Thyroid gland (tissue), 4 donors: ENCODE data around the gene CAMTA1. TPM values are rescaled to one million over a fixed set of nuclear protein-coding genes. Genes with fewer than 3 reads are reported as not detected.
A peak's percentile ranks its signal among the peaks of the same experiment; 100 is the strongest.

ENCODE experiments used
- DNase-seq, 2 donors: peaks; one replicate each; pipeline ENCODE4 v3.0.0-alpha.2; 2019
- H3K27ac ChIP-seq, 3 donors: fragments of 200-600 bp; sonication (generic); 1 replicate in 2 of 3; 2 replicates in 1 of 3; pipeline ENCODE4 v1.5.1; 2016 to 2019; ENCODE audit warnings: mild to moderate bottlenecking in 1 of 3, moderate library complexity in 1 of 3
- H3K27me3 ChIP-seq: fragments of 200-600 bp; sonication (generic); one replicate; pipeline ENCODE4 v1.5.1; 2019
- H3K36me3 ChIP-seq, 2 donors: fragments of 200-600 bp; sonication (generic); one replicate each; pipeline ENCODE4 v1.5.1; 2016 to 2019
- H3K4me1 ChIP-seq, 2 donors: fragments of 200-600 bp; sonication (generic); one replicate each; pipeline ENCODE4 v1.5.1; 2017 to 2019
- H3K4me3 ChIP-seq, 3 donors: fragments of 200-600 bp; sonication (generic); replicated peaks in 1 of 3; 1 replicate in 2 of 3; 2 replicates in 1 of 3; pipeline ENCODE4 v1.5.1; 2016; ENCODE audit warnings: mild to moderate bottlenecking in 1 of 3
- H3K9me3 ChIP-seq: fragments of 200-600 bp; sonication (generic); one replicate; pipeline ENCODE4 v1.5.1; 2017
- POLR2A ChIP-seq, 2 donors: fragments of 450-650 bp; IDR thresholded peaks; one replicate each; pipeline ENCODE4 v1.6.1; 2017; ENCODE audit warnings: antibody characterized with exemption in 2 of 2, mild to moderate bottlenecking in 2 of 2, moderate library complexity in 1 of 2
- WGBS, 2 donors: methylation state at CpG; one replicate each; pipeline ENCODE4 v1.1.5; 2017; 5-methylcytosine and 5-hydroxymethylcytosine counted together
- intact Hi-C: fragments of 100-400 bp; cut with DNase I; formaldehyde crosslinking; loops from one replicate; pipeline ENCODE4 v1.15.1; 2023
- total RNA-seq, 4 donors: library from RNA; depleted of rRNA; stranded (reverse); fragments of >200 nt; gene quantifications; one replicate each; pipeline ENCODE4 v1.2.3, GENCODE V29; 2016
- TF ChIP-seq, protein P1 (sequence below), 6 experiments: fragments of 200-600 bp in 3 of 6; fragments of 450-650 bp in 3 of 6; sonication (generic) in 3 of 6; IDR thresholded peaks; one replicate each; pipeline ENCODE4 v1.5.1; 2016 to 2019; ENCODE audit warnings: antibody characterized with exemption in 6 of 6, mild to moderate bottlenecking in 2 of 6, inconsistent platforms in 1 of 6, moderate library complexity in 1 of 6

Gene CAMTA1
- total RNA-seq, 4 donors from 2014 or later = 63.9 to 124 (median 101) TPM

DNA sequence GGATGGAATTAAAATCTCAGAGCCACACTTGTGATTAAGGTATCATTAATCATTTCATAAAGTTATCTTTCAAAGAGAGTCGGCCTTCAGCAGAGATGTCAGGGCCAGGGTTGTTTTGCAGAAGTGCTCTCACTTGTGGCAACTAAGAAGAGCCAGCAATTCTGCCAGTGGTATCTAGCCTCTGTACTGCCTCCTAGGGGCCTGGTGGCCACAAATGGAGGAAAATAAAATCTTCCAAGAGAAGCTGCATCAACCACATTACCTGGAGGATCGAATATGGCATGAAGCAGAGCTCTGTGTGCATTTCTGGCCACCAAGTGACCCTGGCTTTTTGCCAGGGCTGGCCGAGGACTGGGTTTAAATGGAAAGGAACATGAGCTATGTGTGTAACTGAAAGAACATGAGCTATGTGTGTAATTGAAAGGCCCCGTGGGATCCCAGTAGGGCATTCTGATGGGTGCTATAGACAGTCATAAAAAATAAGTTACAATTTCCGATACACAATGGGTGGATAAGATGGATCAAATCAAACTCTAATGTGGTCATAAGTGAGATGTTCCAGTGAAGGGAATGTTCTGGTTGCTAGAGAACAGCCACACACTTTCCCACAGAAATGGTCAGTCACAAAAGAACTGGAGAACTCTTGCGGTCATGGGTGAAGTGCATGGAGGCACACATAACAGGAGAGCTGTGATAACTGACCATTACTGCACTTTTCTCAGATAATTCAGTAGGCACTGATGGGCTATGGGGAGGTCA lies 335.8 kb downstream of the CAMTA1 start:
- no peaks in the 10 kb centered on the region for H3K9me3 ChIP-seq
- H3K4me3 ChIP-seq = no peak overlapping the region
- no peaks in the 10 kb centered on the region for H3K27me3 ChIP-seq
- no peak overlapping the region for H3K27ac ChIP-seq
- H3K4me1 ChIP-seq = peaks cover 9% of the 10 kb centered on the region in 2 donors
- DNase-seq = peak; percentile 19 to 24
- 77 to 83% methylated on average over 6 of the region's 6 CpGs for WGBS, 2 donors
- no peak for TF ChIP-seq POLR2A (IDR thresholded peaks at IDR 0.05)
- TF ChIP-seq, protein P1, sequence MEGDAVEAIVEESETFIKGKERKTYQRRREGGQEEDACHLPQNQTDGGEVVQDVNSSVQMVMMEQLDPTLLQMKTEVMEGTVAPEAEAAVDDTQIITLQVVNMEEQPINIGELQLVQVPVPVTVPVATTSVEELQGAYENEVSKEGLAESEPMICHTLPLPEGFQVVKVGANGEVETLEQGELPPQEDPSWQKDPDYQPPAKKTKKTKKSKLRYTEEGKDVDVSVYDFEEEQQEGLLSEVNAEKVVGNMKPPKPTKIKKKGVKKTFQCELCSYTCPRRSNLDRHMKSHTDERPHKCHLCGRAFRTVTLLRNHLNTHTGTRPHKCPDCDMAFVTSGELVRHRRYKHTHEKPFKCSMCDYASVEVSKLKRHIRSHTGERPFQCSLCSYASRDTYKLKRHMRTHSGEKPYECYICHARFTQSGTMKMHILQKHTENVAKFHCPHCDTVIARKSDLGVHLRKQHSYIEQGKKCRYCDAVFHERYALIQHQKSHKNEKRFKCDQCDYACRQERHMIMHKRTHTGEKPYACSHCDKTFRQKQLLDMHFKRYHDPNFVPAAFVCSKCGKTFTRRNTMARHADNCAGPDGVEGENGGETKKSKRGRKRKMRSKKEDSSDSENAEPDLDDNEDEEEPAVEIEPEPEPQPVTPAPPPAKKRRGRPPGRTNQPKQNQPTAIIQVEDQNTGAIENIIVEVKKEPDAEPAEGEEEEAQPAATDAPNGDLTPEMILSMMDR (IDR thresholded peaks at IDR 0.05) = no peak
- H3K36me3 ChIP-seq = no peaks in the 10 kb centered on the region
- intact Hi-C loops = no loop called here

DNA sequence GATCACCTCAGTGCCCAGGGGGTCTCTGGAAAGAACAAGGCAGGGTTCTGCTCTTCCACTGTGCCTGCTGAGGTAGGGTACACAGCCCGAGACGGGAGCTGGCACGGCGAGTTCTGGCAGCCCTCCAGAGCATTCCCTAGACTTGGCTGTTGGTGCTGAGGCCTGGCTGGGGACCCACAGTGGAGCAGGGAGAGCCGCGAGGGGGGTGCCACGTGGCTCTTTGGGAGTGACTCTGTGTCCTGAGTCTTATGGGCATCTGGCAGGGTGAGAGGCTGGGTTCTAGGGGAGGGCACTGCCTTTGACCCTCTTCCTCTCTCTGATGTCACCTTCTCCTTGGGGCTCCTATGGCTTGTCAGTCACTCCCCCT lies 336.4 kb downstream of the CAMTA1 start:
- TF ChIP-seq, protein P1 (IDR thresholded peaks at IDR 0.05) = no peak
- no peak for TF ChIP-seq POLR2A (IDR thresholded peaks at IDR 0.05)
- Histone ChIP-seq H3K27ac (no peak overlapping the region), H3K9me3 (no peaks in the 10 kb centered on the region), H3K4me1 (peaks cover 9% of the 10 kb centered on the region in 2 donors), H3K4me3 (no peak overlapping the region), H3K27me3 (no peaks in the 10 kb centered on the region), H3K36me3 (no peaks in the 10 kb centered on the region)
- intact Hi-C loops = no loop called here
- peak; percentile 91 to 92 for DNase-seq
- 14 to 27% methylated on average over 3 to 7 of the region's 7 CpGs for WGBS, 2 donors

DNA sequence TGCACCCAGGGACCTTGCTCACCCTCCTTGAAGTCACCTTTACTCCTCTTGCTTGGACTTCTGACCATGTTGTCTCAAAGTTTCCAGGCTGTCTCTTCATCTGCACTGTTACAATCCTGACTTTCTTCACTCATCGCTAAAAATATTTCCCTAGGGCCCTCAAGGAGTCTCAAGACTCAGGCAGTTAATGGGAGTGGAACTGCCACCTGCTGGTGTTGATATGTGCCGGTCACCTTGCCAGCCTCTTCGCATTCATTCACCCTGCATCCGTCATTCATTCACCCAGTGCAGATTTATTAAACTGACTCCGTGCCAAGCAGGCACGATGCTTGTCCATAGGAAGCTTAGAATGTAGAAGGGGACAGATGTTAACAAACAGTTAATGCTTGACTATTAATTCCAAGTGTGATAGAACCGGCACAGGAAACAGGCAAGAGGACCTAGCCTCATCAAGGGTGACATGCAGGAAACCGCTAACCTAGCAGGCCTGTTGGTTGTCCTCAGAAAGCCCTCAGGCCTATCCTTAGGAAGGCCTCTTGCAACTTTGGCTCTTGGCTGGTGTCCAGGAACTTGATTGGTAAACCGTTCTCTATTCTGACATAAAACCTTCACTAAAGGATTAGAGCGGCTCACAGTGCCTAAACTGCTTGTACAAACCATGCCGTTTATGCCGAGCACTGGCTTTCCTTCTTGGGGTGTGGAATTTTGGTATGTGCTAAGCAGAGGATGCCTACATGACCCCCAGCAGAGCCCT lies 342.2 kb downstream of the CAMTA1 start:
- Histone ChIP-seq H3K36me3 (no peaks in the 10 kb centered on the region), H3K4me1 (no peaks in the 10 kb centered on the region), H3K4me3 (no peak overlapping the region), H3K9me3 (no peaks in the 10 kb centered on the region), H3K27me3 (no peaks in the 10 kb centered on the region), H3K27ac (no peak overlapping the region)
- 33 to 45% methylated on average over 12 of the region's 12 CpGs for WGBS, 2 donors
- no peak for TF ChIP-seq POLR2A (IDR thresholded peaks at IDR 0.05)
- TF ChIP-seq, protein P1 (IDR thresholded peaks at IDR 0.05) = no peak
- intact Hi-C loops = no loop called here
- peak in 1 of 2 donors; percentile 24 for DNase-seq

DNA sequence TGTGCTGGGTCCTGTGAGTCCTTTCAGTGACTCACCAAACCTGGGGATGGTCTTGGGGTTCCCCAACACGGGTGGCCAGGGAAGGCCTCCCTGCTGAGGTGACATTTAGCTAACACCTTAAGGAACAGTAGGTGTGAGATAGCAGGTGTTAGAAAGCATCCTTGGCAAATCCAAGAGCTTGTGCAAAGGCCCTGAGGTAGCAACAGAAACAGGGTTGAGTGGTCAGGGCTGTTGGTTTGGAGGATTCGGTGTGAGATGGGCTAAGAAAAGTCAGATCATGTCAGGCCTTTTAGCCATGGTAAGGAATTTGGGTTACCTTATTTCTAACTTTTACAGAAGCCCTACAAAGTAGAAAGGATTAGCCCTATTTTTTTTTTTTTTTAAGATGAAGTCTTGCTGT lies 343.0 kb downstream of the CAMTA1 start:
- intact Hi-C loops = no loop called here
- Histone ChIP-seq H3K4me3 (no peak overlapping the region), H3K36me3 (no peaks in the 10 kb centered on the region), H3K4me1 (no peaks in the 10 kb centered on the region), H3K9me3 (no peaks in the 10 kb centered on the region), H3K27me3 (no peaks in the 10 kb centered on the region), H3K27ac (no peak overlapping the region)
- no peak for DNase-seq
- TF ChIP-seq POLR2A (IDR thresholded peaks at IDR 0.05) = no peak
- TF ChIP-seq, protein P1 (IDR thresholded peaks at IDR 0.05) = no peak
- 85 to 91% methylated on average over 2 of the region's 2 CpGs for WGBS, 2 donors

DNA sequence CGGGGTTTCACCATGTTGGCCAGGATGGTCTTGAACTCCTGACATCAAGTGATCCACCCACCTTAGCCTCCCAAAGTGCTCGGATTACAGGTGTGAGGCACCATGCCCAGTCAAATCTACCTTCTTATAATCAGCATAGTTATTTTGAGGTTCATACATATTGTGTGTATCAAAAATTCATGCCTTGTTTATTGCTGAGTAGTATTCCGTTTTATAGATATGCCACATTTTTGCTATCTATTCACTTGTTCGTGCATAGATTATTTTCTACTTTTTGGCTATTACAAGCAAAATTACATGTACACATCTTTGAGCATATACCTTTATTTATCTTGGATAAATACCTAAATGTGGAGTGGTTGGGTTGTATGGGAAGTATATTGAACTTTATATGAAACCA lies 344.9 kb downstream of the CAMTA1 start:
- H3K4me1 ChIP-seq = no peaks in the 10 kb centered on the region
- 89 to 98% methylated on average over 4 of the region's 4 CpGs for WGBS, 2 donors
- TF ChIP-seq, protein P1 (IDR thresholded peaks at IDR 0.05) = no peak
- no peak for TF ChIP-seq POLR2A (IDR thresholded peaks at IDR 0.05)
- H3K27me3 ChIP-seq = no peaks in the 10 kb centered on the region
- no peaks in the 10 kb centered on the region for H3K9me3 ChIP-seq
- intact Hi-C loops = no loop called here
- no peak overlapping the region for H3K27ac ChIP-seq
- no peaks in the 10 kb centered on the region for H3K36me3 ChIP-seq
- DNase-seq = no peak
- H3K4me3 ChIP-seq = no peak overlapping the region
